Esophagus mucosa (tissue), 1 donor: ENCODE results near the gene CELSR2. TPM values are rescaled to one million over a fixed set of nuclear protein-coding genes. Genes with fewer than 3 reads are reported as not detected.

Source experiments
- ATAC-seq: fragments of 200-7000 bp; cut with Tn5 transposase; one replicate; pipeline ENCODE4 v1.9.1; 2020
- total RNA-seq: library from RNA; stranded (reverse); gene quantifications from one replicate; pipeline ENCODE4 v1.2.4, GENCODE V29; 2023
- donor health status: DM: yes; HTN: yes; CAD: no.

Gene CELSR2
- total RNA-seq, 1 donor from 2014 or later: 41.6 TPM

- ATAC-seq: no peak
Observed at GRCh38 chr1:109265741-109266330, 16.5 kb downstream of the CELSR2 start.

DNA sequence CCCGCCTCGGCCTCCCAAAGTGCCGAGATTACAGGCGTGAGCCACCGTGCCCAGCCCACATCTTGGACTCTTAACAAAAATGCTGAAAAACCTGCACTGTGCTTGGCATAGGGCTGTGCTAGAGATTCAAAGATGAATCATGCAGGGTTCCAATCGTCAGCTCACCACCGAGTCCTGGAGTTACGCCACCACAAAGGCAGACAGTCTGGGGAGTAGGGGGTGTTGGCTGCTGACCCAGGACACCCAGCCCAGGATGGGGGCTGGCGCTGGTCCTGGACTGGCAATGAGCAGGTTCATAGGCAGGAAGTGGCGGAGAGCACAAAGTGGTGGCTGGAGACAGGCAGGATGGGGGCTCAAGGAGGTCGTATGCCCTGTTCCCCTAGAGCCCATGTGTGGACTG lies 17.6 kb downstream of the CELSR2 start:
- peak; percentile 54 for ATAC-seq

DNA sequence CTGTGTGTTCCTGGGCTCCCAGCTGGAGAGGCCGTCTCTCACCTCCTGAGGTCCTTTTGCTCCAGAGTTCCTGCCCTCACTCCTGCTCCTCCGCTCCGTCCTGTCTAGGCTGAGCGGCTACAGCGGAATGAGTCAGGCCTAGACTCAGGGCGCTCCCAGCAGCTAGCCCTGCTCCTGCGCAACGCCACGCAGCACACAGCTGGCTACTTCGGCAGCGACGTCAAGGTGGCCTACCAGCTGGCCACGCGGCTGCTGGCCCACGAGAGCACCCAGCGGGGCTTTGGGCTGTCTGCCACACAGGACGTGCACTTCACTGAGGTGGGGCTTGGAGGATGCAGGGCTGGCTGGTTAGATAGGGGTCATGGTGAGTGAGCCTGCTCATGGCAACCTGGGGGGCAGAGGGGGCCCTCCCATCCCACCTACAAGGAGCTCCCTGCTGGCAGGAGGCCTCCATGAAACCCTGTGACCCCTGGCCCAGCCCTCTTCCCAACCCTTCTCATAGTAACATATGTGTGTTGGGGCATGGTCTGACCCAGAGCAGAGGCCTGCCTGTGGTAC lies 18.5 kb downstream of the CELSR2 start:
- ATAC-seq: peak; percentile 11

DNA sequence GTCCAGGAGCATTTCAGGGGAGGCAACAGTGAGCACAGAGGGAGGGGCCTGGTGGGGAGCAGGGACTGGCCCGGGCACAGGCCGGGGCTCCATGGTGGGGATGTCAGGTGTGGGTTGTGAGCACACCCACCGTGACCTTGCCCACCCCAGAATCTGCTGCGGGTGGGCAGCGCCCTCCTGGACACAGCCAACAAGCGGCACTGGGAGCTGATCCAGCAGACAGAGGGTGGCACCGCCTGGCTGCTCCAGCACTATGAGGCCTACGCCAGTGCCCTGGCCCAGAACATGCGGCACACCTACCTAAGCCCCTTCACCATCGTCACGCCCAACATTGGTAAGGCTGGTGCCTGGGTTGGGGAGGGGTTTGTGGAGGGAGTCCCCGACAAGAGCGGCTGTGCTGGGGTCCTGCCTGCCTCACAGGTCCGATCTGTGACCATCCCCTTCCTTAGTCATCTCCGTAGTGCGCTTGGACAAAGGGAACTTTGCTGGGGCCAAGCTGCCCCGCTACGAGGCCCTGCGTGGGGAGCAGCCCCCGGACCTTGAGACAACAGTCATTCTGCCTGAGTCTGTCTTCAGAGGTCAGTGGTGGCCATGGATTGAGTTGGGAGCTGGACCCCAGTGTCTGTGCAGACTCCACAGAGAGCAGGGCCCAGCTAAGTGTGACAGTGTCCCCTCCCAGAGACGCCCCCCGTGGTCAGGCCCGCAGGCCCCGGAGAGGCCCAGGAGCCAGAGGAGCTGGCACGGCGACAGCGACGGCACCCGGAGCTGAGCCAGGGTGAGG lies 19.3 kb downstream of the CELSR2 start:
- no peak for ATAC-seq

DNA sequence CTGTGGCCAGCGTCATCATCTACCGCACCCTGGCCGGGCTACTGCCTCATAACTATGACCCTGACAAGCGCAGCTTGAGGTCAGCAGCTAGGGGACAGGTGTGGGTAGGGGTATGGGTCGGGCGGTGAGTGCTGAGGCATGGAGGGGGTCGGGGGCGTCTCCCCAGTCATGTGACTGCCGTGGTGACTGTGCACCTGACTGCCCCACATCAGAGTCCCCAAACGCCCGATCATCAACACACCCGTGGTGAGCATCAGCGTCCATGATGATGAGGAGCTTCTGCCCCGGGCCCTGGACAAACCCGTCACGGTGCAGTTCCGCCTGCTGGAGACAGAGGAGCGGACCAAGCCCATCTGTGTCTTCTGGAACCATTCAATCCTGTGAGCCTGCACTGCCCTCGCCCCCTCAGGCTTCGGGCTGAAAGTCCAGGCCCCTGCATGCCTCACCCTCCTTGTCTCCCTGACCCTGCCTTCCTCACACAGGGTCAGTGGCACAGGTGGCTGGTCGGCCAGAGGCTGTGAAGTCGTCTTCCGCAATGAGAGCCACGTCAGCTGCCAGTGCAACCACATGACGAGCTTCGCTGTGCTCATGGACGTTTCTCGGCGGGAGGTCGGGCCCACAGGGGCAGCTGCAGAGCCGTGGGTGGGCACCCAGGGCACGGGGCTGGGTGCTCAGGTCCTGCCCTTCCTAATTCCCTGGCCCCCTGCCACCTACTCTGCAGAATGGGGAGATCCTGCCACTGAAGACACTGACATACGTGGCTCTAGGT lies 20.1 kb downstream of the CELSR2 start:
- ATAC-seq: no peak

- no peak for ATAC-seq
Observed at GRCh38 chr1:109269981-109270622, 20.8 kb downstream of the CELSR2 start.

DNA sequence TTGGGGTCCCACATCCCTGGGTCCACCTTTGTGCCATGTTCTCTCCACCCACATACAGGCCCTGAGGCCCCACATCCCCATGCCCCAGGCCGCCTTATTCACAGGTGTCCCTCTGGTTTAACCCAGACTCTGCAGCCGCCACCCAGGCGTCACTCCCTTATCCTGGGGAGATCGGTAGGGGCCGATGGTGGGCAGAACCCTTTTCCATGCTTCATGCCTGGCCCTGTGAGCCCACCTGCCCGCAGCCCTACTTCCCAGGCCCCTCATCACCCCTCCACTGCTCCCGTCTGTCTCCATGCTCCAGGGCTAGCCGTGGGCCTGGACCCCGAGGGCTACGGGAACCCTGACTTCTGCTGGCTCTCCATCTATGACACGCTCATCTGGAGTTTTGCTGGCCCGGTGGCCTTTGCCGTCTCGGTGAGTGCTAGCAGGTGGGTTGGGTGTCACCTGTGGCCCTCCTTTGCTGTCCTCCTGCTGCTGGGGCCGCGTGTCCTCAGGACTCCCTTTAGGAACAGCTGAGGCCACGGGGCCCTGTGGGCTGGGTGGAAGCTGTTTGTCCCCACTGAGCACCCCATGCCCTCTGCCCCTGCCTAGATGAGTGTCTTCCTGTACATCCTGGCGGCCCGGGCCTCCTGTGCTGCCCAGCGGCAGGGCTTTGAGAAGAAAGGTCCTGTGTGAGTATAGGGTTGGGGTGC lies 21.4 kb downstream of the CELSR2 start:
- no peak for ATAC-seq

DNA sequence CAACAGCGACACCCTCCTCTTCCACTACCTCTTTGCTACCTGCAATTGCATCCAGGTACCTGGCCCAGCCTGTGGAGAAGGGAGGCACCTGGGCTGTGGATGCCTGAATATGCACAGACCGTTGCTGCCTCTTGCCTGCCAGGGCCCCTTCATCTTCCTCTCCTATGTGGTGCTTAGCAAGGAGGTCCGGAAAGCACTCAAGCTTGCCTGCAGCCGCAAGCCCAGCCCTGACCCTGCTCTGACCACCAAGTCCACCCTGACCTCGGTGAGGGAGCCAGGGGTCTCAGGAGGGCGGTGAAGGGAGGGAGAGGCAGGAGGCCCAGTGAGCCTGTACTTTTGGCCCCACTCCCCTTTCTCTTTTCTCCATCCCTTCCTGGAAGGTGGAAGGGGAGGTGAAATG lies 22.1 kb downstream of the CELSR2 start:
- no peak for ATAC-seq

- ATAC-seq: no peak
Observed at GRCh38 chr1:109272021-109272799, 22.9 kb downstream of the CELSR2 start.

DNA sequence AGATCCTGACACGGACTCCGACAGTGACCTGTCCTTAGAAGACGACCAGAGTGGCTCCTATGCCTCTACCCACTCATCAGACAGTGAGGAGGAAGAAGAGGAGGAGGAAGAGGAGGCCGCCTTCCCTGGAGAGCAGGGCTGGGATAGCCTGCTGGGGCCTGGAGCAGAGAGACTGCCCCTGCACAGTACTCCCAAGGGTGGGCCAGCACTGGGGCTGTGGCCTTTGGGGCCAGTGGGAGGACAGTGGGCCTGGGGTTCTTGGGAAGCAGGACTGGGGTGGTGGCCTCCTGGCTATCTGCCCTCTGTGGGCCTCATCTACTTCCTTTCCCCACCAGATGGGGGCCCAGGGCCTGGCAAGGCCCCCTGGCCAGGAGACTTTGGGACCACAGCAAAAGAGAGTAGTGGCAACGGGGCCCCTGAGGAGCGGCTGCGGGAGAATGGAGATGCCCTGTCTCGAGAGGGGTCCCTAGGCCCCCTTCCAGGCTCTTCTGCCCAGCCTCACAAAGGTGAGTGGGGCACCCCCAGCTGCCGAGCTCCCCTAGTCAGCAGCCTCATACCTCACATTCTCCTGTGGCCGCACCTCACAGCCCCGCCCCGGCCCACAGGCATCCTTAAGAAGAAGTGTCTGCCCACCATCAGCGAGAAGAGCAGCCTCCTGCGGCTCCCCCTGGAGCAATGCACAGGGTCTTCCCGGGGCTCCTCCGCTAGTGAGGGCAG lies 23.6 kb downstream of the CELSR2 start:
- ATAC-seq: peak; percentile 8

- peak; percentile 14 for ATAC-seq
Observed at GRCh38 chr1:109273570-109274288, 24.4 kb downstream of the CELSR2 start.

DNA sequence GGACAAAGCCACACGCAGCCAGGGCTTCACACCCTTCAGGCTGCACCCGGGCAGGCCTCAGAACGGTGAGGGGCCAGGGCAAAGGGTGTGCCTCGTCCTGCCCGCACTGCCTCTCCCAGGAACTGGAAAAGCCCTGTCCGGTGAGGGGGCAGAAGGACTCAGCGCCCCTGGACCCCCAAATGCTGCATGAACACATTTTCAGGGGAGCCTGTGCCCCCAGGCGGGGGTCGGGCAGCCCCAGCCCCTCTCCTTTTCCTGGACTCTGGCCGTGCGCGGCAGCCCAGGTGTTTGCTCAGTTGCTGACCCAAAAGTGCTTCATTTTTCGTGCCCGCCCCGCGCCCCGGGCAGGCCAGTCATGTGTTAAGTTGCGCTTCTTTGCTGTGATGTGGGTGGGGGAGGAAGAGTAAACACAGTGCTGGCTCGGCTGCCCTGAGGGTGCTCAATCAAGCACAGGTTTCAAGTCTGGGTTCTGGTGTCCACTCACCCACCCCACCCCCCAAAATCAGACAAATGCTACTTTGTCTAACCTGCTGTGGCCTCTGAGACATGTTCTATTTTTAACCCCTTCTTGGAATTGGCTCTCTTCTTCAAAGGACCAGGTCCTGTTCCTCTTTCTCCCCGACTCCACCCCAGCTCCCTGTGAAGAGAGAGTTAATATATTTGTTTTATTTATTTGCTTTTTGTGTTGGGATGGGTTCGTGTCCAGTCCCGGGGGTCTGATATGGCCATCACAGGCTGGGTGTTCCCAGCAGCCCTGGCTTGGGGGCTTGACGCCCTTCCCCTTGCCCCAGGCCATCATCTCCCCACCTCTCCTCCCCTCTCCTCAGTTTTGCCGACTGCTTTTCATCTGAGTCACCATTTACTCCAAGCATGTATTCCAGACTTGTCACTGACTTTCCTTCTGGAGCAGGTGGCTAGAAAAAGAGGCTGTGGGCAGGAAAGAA lies 25.5 kb downstream of the CELSR2 start:
- peak; percentile 84 for ATAC-seq

GRCh38 chr1:109275706-109276345 lies 26.5 kb downstream of the CELSR2 start:
- no peak for ATAC-seq

DNA sequence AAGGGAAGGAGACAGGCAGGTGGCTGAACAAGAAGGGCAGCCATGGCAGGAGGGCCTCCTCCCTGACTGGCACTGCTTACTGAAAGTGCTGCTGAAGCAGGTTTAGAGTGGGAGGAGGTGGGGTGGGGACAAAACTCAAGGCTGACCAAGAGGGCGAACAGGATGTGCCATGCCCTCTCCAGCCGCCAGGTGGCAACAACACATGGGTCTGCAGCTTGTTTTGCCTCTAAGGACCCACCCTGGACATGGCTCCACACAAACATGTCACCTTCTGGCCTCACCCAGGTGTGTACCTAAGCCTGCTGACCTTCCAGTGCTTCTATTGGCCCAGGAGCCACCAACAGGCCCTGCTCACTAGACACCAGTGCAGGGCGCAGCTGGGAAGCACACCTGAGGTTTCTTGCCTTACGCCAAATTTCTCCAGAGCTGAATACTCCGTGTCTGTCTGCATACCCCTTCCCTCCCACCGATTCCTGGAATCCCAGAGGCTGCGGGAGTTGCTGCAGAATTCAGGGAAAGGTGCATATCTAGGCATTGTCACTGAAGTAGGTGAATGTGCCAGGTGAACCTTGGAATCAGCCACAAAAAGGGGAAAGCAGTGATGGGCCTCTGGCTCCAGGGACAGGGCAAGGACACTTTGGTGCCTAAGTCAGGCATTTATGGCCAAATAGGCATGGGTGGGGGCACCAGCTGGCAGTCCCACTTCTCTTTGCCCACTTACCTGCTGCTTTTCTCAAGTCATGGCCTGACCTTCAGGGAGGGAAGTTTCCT lies 28.3 kb downstream of the CELSR2 start:
- ATAC-seq: peak; percentile 66

GRCh38 chr1:109279615-109280278 lies 30.4 kb downstream of the CELSR2 start:
- ATAC-seq: no peak

DNA sequence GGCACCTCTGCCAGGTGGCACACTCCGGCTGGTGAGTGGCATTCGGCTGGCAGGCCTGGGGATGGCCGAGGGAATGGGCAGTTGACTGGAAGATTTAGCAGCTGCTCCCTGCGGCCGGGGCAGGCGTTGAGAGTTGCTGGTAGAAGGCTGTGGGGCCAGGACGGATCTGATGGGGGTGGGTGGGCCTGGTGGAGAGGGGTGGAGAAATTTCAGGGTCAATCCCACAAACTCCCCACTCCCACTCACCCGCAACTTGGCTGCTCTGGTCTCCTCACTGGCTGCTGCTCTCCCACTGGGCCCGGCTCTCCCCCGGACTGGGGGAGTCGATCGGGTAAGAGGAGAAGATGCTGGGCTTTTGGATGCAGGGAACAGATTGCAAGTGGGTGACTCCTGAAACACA lies 31.5 kb downstream of the CELSR2 start:
- no peak for ATAC-seq
